Tibial nerve (tissue), 4 donors: ENCODE measurements around the gene RPRD1A.

Experiments used
- EP300 ChIP-seq, 2 donors: sonication (generic); formaldehyde crosslinking; IDR thresholded peaks; one replicate each; pipeline ENCODE4 v1.6.1; 2017; ENCODE audit warnings: antibody characterized with exemption in 2 of 2, mild to moderate bottlenecking in 1 of 2
- TF ChIP-seq, protein P1 (sequence below), 5 experiments: fragments of 200-600 bp in 3 of 5; fragments of 450-650 bp in 2 of 5; sonication (generic) in 3 of 5; IDR thresholded peaks; one replicate each; pipeline ENCODE4 v1.5.1; 2016 to 2019; ENCODE audit warnings: antibody characterized with exemption in 5 of 5, mild to moderate bottlenecking in 3 of 5, moderate library complexity in 2 of 5

GRCh38 chr18:36094431-36094830, 27.1 kb upstream of the RPRD1A start:
- TF ChIP-seq, protein P1, sequence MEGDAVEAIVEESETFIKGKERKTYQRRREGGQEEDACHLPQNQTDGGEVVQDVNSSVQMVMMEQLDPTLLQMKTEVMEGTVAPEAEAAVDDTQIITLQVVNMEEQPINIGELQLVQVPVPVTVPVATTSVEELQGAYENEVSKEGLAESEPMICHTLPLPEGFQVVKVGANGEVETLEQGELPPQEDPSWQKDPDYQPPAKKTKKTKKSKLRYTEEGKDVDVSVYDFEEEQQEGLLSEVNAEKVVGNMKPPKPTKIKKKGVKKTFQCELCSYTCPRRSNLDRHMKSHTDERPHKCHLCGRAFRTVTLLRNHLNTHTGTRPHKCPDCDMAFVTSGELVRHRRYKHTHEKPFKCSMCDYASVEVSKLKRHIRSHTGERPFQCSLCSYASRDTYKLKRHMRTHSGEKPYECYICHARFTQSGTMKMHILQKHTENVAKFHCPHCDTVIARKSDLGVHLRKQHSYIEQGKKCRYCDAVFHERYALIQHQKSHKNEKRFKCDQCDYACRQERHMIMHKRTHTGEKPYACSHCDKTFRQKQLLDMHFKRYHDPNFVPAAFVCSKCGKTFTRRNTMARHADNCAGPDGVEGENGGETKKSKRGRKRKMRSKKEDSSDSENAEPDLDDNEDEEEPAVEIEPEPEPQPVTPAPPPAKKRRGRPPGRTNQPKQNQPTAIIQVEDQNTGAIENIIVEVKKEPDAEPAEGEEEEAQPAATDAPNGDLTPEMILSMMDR (IDR thresholded peaks at IDR 0.05), result no peak
- no peak for TF ChIP-seq EP300 (IDR thresholded peaks at IDR 0.05)
